ENCODE measurements around the gene HNRNPM. TPM values are rescaled to one million over a fixed set of nuclear protein-coding genes. Genes with fewer than 3 reads are reported as not detected.

Gene HNRNPM
- total RNA-seq, 1 donor from 2014 or later, result 336 TPM

DNA sequence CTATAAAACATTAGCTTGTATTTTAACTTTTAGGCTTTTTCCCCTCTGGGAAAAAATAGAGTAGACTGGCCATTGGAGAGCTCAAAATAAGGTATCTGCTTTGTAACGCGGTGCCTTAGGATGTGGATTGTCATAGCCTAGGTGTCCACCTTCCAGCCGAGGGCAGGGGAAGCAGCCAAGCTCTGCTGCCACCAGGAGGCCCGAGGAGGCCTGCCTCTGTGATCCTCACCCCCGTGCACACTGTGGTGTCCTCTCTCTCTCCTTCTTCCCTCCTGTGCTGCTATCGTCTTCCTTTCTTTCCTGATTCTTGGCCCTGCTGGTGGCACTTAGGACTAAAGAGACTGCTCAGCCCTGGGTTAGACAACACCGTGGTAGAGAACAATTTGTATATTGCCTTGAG lies 11.3 kb downstream of the HNRNPM start:
- Mint-ChIP-seq H3K27me3 (ENCODE audit: low read depth) (no peaks in the 10 kb centered on the region), H3K27ac (no peak overlapping the region), H3K4me3 (ENCODE audit: low read depth) (no peak overlapping the region), H3K9me3 (no peaks in the 10 kb centered on the region), H3K4me1 (ENCODE audit: low read depth) (peaks cover 61% of the 10 kb centered on the region), H3K36me3 (ENCODE audit: low read depth) (peaks cover 81% of the 10 kb centered on the region)
- no peak for DNase-seq (ENCODE audit: low spot score)
- intact Hi-C loops (cut with micrococcal nuclease), result no loop called here

DNA sequence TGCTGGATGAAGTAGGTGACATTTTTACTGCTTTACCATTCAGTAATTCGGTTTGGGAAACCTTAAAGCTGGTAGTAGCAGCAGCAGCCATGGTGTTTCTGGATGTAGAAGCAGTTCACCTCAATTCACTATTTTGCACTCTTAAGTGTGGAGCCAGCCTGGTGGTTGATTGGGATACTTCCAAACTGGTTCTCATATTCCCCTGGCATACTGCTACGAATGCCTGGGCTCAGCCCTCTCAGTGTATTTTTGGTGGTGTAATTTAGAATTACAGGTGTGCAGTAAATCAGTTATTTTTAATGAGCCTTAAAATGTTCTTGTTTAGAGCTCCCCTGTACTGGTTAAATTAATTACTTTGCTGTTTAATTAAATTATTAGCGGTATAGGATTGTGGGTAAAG lies 12.4 kb downstream of the HNRNPM start:
- Mint-ChIP-seq H3K36me3 (ENCODE audit: low read depth) (peaks cover 71% of the 10 kb centered on the region), H3K27ac (no peak overlapping the region), H3K4me1 (ENCODE audit: low read depth) (peaks cover 50% of the 10 kb centered on the region), H3K4me3 (ENCODE audit: low read depth) (no peak overlapping the region), H3K9me3 (no peaks in the 10 kb centered on the region), H3K27me3 (ENCODE audit: low read depth) (no peaks in the 10 kb centered on the region)
- DNase-seq (ENCODE audit: low spot score), result no peak
- intact Hi-C loops (cut with micrococcal nuclease), result no loop called here

DNA sequence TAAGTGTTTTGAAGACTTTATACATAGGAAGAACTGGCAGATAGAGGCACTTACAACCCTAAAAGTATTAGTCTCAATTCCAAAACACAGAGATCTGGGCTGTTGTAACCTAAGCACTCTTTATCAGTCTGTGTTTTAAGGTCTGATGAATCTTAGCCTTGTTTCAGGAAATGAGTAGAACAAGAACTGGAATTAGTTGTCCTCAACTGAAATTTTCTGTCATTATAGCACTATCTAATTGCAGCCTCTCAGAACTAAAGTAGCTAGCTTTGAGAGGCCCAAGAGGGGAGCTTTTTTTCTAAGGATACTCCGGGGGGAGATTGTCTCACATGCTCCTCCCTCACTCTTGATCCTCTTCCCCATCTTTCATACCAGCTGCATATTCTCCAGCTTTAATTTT lies 13.1 kb downstream of the HNRNPM start:
- Mint-ChIP-seq H3K27ac (no peak overlapping the region), H3K36me3 (ENCODE audit: low read depth) (peaks cover 71% of the 10 kb centered on the region), H3K4me3 (ENCODE audit: low read depth) (no peak overlapping the region), H3K4me1 (ENCODE audit: low read depth) (peaks cover 46% of the 10 kb centered on the region), H3K27me3 (ENCODE audit: low read depth) (no peaks in the 10 kb centered on the region), H3K9me3 (no peaks in the 10 kb centered on the region)
- no peak for DNase-seq (ENCODE audit: low spot score)
- intact Hi-C loops (cut with micrococcal nuclease), result no loop called here

DNA sequence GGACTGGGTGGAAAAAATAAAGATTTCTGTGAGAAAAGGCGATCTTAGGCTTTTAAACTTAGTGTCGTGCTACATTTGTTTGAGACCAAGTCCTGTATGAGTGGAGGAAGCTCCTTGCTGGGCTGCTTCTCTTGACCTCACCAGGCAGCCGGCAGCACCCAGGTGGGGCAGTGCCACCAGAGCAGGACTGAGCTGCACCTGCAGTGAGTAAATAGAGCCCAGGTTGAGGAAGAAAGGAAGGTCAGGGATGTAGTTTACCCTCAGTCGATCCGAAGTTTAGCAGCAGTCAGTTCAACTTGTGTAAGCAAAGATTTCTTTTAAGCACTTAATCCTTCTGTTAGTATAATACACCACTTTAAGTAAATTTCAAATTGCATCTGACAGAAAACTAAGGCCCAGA lies 13.6 kb downstream of the HNRNPM start:
- H3K36me3 Mint-ChIP-seq (ENCODE audit: low read depth), result peaks cover 74% of the 10 kb centered on the region
- H3K9me3 Mint-ChIP-seq, result no peaks in the 10 kb centered on the region
- no peak overlapping the region for H3K27ac Mint-ChIP-seq
- no peak for DNase-seq (ENCODE audit: low spot score)
- no peaks in the 10 kb centered on the region for H3K27me3 Mint-ChIP-seq (ENCODE audit: low read depth)
- peaks cover 46% of the 10 kb centered on the region for H3K4me1 Mint-ChIP-seq (ENCODE audit: low read depth)
- H3K4me3 Mint-ChIP-seq (ENCODE audit: low read depth), result no peak overlapping the region
- intact Hi-C loops (cut with micrococcal nuclease), result no loop called here

DNA sequence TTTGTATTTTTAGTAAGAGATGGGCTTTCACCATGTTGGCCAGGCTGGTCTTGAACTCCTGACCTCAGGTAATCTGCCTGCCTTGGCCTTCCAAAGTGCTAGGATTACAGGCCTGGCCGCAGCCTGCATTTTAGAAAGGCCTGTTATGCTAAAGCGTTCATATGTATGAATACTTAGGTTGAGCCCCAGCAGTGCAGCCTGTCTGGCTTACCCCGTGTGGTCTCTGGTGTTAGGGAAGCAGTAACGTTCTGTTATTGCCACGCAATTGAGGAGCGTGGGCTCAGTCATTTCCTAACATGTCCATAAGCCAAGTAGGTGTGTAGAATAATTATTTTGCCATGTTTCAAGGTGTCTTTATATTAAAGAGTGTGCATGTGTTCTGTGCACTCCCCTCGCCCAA lies 14.3 kb downstream of the HNRNPM start:
- peaks cover 81% of the 10 kb centered on the region for H3K36me3 Mint-ChIP-seq (ENCODE audit: low read depth)
- intact Hi-C loops (cut with micrococcal nuclease), result no loop called here
- H3K27ac Mint-ChIP-seq, result no peak overlapping the region
- no peak for DNase-seq (ENCODE audit: low spot score)
- H3K4me1 Mint-ChIP-seq (ENCODE audit: low read depth), result peaks cover 45% of the 10 kb centered on the region
- H3K4me3 Mint-ChIP-seq (ENCODE audit: low read depth), result no peak overlapping the region
- H3K27me3 Mint-ChIP-seq (ENCODE audit: low read depth), result no peaks in the 10 kb centered on the region
- no peaks in the 10 kb centered on the region for H3K9me3 Mint-ChIP-seq

DNA sequence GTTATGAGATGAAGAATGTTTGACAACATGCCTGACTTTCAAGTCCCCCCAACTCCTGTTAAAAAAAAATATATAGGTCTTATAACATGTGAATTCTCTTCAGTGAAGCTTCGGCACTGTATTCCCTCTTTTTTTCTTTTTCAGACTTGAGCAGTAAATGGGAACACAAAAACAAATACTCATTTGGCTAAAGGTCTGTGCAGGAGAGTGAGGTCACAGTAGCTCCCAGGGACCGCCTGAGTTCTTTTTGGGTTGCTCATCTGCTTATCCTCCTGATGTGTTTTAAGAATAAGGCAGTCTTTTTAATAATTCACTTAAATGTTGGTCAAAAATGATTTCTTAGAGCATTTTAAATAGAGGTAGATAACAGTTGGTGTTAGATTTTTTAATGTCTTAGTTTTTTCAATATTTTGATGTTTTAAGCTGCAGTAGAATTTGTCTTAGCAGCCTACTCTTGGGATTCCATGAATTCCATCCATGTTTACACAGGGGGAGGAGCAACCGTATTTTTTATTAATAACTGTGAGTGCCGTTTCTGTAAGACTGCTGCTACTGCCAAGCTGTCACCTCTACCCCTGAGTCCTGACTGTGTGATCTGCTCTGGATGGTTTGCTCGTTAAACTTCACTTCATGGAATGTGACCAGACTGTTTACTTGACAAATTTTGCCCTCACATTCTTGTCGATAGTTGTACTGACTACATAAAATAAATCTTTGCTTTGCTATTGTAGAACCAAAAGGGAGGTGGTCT lies 14.9 kb downstream of the HNRNPM start:
- no peak overlapping the region for H3K4me3 Mint-ChIP-seq (ENCODE audit: low read depth)
- no peaks in the 10 kb centered on the region for H3K9me3 Mint-ChIP-seq
- intact Hi-C loops (cut with micrococcal nuclease), result no loop called here
- no peak overlapping the region for H3K27ac Mint-ChIP-seq
- no peak for DNase-seq (ENCODE audit: low spot score)
- H3K4me1 Mint-ChIP-seq (ENCODE audit: low read depth), result peaks cover 39% of the 10 kb centered on the region
- H3K36me3 Mint-ChIP-seq (ENCODE audit: low read depth), result peaks cover 81% of the 10 kb centered on the region
- no peaks in the 10 kb centered on the region for H3K27me3 Mint-ChIP-seq (ENCODE audit: low read depth)

DNA sequence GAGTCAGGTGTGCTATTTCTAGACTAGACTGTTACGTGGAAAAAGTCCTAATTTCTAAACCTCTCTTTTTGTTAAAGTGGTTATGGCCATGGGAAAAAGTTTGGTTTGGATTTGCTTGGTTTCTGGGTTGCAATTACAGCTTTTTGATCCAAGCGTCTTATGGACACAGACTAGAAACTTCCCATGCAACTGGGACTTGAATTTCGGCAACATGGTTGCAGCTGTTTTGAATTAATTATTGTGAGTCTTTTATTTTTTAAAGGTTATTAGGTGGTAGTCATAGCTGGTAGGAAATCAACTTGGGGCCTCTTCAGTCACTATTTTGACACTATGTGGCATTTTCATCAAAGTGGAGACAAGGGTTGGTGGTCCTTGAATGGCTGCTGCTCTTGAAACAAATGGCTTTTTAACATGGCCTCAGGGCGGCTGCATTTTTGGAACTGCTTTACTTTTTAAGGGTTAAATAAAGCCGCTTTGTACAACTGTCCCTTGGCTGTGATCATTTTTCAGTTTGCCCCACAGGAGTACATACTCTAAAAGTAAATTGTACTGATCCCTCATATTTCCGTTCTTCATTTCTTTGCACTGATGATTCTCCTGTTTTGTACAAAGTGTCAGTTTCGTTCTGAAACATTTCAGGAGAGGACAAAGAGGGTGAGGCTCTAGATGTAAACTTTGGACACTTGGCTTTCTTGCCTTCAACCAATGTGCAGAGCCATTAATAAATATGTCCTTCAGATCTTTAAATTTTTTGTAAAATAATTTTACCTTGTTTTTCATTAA lies 15.9 kb downstream of the HNRNPM start:
- H3K9me3 Mint-ChIP-seq, result no peaks in the 10 kb centered on the region
- DNase-seq (ENCODE audit: low spot score), result no peak
- peaks cover 31% of the 10 kb centered on the region for H3K4me1 Mint-ChIP-seq (ENCODE audit: low read depth)
- intact Hi-C loops (cut with micrococcal nuclease), result no loop called here
- no peak overlapping the region for H3K27ac Mint-ChIP-seq
- H3K4me3 Mint-ChIP-seq (ENCODE audit: low read depth), result no peak overlapping the region
- H3K27me3 Mint-ChIP-seq (ENCODE audit: low read depth), result no peaks in the 10 kb centered on the region
- peaks cover 80% of the 10 kb centered on the region for H3K36me3 Mint-ChIP-seq (ENCODE audit: low read depth)

DNA sequence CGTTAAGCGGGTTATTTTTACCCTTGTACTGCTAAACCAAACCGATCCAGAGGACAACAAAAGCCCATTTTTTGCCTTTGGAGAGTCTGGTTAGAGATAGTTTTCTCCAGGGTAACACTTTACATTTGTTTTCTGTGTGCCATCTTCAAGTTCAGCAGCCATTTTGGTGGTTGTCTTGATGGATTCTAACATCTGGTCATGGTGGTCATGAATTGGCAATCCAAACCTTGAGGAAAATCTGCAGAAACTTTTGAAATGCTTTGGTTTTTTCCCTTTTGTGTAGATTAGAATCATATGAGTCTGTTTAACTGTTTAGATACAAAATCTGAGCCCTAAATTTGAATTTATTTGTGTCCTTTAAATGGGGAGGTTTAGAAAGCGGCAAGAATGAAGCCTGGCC lies 16.6 kb downstream of the HNRNPM start:
- intact Hi-C loops (cut with micrococcal nuclease), result no loop called here
- no peak overlapping the region for H3K27ac Mint-ChIP-seq
- peaks cover 26% of the 10 kb centered on the region for H3K4me1 Mint-ChIP-seq (ENCODE audit: low read depth)
- no peak overlapping the region for H3K4me3 Mint-ChIP-seq (ENCODE audit: low read depth)
- peaks cover 80% of the 10 kb centered on the region for H3K36me3 Mint-ChIP-seq (ENCODE audit: low read depth)
- DNase-seq (ENCODE audit: low spot score), result no peak
- no peaks in the 10 kb centered on the region for H3K9me3 Mint-ChIP-seq
- no peaks in the 10 kb centered on the region for H3K27me3 Mint-ChIP-seq (ENCODE audit: low read depth)

DNA sequence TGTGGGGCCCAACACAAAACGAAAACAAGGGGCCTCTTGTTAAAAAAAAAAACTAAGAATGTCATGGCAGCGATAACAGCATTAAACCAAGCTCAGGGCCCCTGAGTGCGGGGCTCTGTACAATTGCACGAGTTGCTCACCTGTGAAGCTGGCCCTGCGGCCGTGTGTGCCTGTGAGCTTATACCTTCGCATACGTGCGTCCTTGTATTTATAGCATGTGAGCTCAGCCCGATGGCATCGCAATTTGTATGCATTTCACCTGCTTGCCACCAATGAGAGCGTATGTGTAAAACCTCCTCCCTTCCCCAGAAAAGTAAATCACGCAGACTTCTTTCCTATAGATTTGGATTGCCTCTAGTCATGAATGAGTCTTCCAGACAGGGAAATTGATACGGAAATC lies 17.1 kb downstream of the HNRNPM start:
- intact Hi-C loops (cut with micrococcal nuclease), result no loop called here
- Mint-ChIP-seq H3K27me3 (ENCODE audit: low read depth) (no peaks in the 10 kb centered on the region), H3K9me3 (no peaks in the 10 kb centered on the region), H3K4me1 (ENCODE audit: low read depth) (peaks cover 21% of the 10 kb centered on the region), H3K36me3 (ENCODE audit: low read depth) (peaks cover 79% of the 10 kb centered on the region), H3K27ac (no peak overlapping the region), H3K4me3 (ENCODE audit: low read depth) (no peak overlapping the region)
- no peak for DNase-seq (ENCODE audit: low spot score)

DNA sequence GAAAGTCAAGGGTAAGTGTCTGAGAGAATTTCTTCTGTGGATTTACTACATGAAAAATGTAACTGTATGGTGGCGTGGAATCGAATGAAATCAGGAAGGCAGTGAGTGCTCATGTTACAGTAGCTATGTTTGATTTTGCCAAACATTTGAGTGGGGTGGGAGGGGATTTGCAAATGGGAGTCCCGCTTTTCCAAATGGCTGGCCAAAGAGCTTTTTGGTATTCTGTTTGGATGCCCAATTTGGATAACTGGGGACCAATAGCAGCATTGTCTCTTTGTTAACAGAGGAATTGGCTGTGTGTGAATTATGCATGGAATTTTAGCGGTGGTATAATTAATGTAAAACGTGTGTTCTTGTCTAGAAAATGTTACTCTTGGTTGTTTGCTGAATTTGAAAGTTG lies 17.8 kb downstream of the HNRNPM start:
- Mint-ChIP-seq H3K27me3 (ENCODE audit: low read depth) (no peaks in the 10 kb centered on the region), H3K36me3 (ENCODE audit: low read depth) (peaks cover 81% of the 10 kb centered on the region), H3K4me3 (ENCODE audit: low read depth) (no peak overlapping the region), H3K9me3 (no peaks in the 10 kb centered on the region), H3K4me1 (ENCODE audit: low read depth) (peaks cover 19% of the 10 kb centered on the region), H3K27ac (no peak overlapping the region)
- intact Hi-C loops (cut with micrococcal nuclease), result no loop called here
- no peak for DNase-seq (ENCODE audit: low spot score)

DNA sequence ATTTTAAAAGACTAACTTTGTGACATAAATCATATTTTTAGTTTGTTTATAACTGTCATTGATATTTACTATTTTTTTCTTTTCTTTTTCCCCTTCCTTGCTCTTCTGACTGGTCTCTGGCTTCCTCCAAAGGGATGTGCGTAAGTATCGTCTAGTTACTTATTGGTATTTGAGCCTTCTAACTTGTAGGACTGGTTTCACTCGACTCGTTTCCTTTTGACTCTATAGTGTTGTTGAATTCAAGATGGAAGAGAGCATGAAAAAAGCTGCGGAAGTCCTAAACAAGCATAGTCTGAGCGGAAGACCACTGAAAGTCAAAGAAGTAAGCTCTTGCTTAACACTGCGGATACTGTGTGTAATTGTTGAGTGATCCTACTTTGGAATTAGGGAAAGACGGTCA lies 18.6 kb downstream of the HNRNPM start:
- H3K36me3 Mint-ChIP-seq (ENCODE audit: low read depth), result peaks cover 81% of the 10 kb centered on the region
- no peaks in the 10 kb centered on the region for H3K9me3 Mint-ChIP-seq
- DNase-seq (ENCODE audit: low spot score), result no peak
- no peak overlapping the region for H3K4me3 Mint-ChIP-seq (ENCODE audit: low read depth)
- intact Hi-C loops (cut with micrococcal nuclease), result no loop called here
- no peaks in the 10 kb centered on the region for H3K27me3 Mint-ChIP-seq (ENCODE audit: low read depth)
- peaks cover 11% of the 10 kb centered on the region for H3K4me1 Mint-ChIP-seq (ENCODE audit: low read depth)
- no peak overlapping the region for H3K27ac Mint-ChIP-seq

DNA sequence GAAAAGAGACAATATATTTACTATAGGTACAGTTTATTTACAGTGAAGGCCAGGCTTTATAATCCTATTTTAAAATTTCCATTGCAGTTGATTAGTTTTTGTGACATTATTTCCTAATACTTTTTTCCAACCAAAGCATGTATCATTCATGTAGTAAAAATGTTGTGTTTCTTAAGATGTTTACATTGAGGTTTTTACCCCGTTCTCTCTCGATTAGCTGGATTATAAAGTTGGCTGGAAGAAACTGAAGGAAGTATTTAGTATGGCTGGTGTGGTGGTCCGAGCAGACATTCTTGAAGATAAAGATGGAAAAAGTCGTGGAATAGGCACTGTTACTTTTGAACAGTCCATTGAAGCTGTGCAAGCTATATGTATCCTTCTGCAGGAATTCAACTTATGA lies 21.2 kb downstream of the HNRNPM start:
- no peaks in the 10 kb centered on the region for H3K27me3 Mint-ChIP-seq (ENCODE audit: low read depth)
- peaks cover 8% of the 10 kb centered on the region for H3K4me1 Mint-ChIP-seq (ENCODE audit: low read depth)
- no peaks in the 10 kb centered on the region for H3K9me3 Mint-ChIP-seq
- DNase-seq (ENCODE audit: low spot score), result no peak
- intact Hi-C loops (cut with micrococcal nuclease), result no loop called here
- H3K27ac Mint-ChIP-seq, result no peak overlapping the region
- H3K4me3 Mint-ChIP-seq (ENCODE audit: low read depth), result no peak overlapping the region
- H3K36me3 Mint-ChIP-seq (ENCODE audit: low read depth), result peaks cover 86% of the 10 kb centered on the region

DNA sequence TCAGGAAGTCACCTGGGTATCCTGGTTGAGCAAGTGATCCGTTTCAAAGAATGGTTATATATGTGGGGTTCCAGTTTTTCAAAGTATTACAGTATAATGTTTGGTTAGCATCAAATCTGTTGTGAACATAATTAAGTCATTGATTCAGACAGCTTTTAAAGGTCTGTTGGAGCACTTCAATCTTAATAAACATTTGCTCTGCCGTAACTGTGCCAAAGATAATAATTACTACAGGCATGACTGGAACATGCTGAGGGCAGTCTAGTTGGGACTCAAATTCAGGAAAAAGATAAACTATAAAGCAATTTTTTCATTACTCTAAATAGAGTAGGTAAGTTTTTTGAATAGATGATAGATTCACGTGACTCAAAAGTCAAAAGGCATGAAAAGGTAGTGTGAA lies 23.3 kb downstream of the HNRNPM start:
- no peak for DNase-seq (ENCODE audit: low spot score)
- Mint-ChIP-seq H3K9me3 (no peaks in the 10 kb centered on the region), H3K27me3 (ENCODE audit: low read depth) (no peaks in the 10 kb centered on the region), H3K4me3 (ENCODE audit: low read depth) (no peak overlapping the region), H3K4me1 (ENCODE audit: low read depth) (peaks cover 15% of the 10 kb centered on the region), H3K36me3 (ENCODE audit: low read depth) (peaks cover 96% of the 10 kb centered on the region), H3K27ac (no peak overlapping the region)
- intact Hi-C loops (cut with micrococcal nuclease), result no loop called here
